Measurements from ENCODE around the gene KRTAP4-16.
"Not testable (repeated sequence)": the region's sequence is repeated elsewhere in the genome, so short reads cannot be mapped to it uniquely, and the experiment has no call there.

Gene KRTAP4-16

DNA sequence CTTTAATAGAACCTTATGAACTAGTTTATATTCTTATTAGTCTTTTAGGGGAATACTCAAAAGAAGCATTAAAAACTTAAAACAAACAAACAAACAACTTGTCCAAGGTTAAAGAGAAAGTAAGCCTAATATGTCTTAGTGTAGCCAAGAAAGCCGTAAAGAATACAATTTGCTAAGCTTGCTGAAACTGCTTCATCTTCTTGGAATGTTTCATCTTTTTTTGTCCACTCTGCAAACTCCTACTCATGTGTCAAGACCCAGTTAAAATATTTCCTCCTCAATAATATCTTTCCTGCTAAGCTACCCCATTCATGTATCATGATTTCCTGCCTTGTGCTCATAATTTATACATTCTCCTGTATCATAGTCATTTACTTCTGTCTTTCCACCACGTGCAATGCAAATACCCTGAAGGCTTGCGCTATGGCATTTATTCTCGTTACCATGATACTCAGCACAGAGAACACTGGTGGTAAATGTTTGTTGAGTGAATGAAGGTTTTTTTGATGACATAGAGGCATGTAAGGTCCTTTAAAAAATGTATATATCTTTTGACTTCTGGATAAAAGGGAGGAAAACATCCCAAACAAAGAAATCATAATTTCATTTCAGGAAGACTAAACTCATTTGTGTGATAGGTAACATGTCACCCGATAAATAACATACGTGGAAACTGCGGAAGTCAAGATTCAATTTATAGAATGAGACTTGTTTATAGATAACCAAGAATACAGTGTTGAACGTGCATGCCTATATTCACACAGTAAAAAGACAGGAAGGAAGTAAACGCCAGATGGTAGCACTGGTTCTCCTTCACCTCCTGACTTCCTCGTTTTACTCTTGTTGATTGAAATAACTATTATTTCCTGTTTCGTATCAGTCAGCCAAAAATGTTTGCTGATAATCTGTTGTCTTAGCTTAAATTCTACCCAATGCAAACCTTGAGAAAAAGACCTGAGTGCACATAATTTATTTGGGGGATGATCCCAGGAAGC is 18.0 kb upstream of the KRTAP4-16 start:
- DNase-seq (ENCODE audit: low spot score) = not testable (repeated sequence)

DNA sequence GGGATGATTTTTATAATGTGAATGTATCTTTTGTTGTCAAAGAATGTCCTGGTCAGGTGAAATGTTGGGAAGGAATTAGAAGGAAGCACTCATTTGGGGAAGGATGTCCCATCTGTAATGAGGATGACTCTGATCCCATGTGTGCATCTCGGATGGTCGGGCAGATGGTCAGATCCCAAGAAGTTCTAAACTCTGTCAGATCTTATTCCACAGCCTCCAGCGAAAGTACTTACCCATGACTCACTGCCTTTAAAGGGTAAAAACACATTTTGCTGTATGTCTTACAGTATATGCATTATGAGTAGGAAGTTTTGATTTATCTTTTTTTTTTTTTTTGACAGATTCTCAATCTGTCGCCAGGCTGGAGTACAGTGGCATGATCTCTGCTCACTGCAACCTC is 16.7 kb upstream of the KRTAP4-16 start:
- no peak for DNase-seq (ENCODE audit: low spot score)

DNA sequence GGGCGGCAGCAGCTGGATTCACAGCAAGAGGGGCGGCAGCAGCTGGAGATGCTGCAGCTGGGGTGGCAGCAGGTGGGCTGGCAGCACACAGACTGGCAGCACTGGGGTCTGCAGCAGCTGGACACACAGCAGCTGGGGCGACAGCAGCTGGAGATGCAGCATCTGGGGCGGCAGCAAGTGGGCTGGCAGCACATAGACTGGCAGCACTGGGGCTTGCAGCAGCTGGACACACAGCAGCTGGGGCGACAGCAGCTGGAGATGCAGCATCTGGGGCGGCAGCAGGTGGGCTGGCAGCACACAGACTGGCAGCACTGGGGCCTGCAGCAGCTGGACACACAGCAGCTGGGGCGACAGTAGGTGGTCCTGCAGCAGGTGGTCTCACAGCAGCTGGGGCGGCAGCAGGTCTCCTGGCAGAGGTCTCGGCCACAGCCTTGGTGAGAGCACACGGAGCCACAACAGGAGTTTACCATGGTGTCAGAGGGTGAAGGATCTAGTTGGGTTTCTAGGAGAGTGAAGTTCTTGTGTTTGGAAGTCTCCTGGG is 15.9 kb upstream of the KRTAP4-16 start, which contains the start of gene KRTAP4-11:
Gene KRTAP4-11 (minus strand): TSS at position 528 of the 541 bp plus-strand sequence. CDS start 58 bp downstream, at position 470.
- DNase-seq (ENCODE audit: low spot score) = not testable (repeated sequence)

DNA sequence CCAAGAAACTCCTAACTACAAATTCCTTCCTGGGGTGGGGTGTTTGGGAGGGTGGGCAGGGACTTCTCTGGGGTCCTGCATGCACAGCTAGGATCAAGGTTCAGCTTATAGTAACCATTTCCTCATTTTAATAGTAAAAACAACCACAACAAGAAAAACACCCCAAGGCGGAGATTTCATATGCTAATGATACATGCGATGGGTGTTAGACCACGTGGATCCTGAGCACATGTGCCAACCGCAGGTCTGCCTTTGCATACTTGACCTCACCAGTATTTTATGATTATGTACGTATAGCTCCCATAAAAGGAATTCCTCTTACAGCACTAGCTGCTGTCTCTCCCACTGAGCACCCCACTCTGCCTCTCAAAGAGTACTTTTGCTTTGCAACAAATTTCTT is 14.3 kb upstream of the KRTAP4-16 start:
- no peak for DNase-seq (ENCODE audit: low spot score)

DNA sequence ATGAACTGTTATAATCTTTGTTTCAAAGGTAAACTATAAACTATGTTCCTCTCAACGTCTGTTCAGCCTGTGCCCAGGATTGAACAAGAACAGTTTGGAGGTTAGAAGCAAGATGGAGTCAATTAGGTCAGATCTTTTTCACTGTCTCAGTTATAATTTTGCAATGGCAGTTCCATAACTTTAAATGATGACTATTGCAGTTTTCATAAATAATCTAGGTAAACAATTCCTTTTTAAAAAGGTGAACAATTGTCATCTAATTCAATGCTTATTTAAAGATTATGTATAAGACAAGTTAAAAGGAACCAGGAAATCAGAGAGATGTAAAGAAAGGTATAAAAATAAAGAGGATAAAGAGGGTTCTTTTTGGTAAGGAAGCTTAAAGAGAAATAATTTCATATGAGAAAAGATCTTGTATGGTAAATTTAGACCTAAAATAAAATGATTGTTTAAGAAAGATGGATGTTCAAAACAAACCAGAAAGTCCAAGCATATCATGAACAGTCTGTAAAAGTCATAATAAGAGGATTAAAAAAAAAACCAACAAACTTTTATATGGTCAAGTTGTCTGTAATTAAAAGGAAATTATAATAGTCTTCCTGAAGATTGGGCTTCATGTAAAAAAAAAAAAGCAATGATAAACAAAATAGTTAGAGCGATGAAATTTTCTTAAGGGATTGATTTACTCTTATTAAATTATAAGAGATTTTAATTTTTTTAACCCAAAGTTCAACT is 9.3 kb upstream of the KRTAP4-16 start:
- no peak for DNase-seq (ENCODE audit: low spot score)

DNA sequence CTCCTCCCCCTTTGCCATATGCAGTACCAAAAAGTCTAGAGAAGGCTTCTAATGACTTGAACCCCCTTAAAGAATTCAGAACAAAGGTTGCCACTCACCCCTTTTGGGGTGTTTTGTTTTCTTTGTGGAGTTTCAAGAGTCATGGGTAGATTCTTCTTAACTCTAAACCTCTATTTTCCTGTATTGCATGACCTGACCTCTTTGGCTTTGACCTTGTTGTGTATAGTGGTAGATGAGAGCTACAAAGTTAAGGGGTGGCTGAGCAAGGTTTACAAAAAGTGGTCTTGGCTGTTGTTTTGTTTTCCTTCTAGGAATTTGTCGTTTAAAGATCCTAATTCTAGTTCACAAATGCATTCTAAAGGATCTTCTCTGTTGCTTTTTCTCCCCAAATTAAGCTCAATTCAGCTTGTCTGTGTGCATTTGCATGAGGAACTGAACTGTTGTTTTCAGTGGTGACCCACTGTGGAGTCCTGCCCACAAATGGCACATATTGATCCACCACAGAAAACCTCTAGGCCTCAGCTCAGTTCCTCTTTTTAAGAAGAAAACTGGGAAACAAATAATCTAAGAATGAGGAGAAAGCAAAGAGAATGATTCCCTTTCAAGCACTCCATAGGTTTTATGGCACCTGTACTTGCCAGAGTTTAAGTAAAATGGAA is 6.8 kb upstream of the KRTAP4-16 start:
- DNase-seq (ENCODE audit: low spot score) = not testable (repeated sequence)

DNA sequence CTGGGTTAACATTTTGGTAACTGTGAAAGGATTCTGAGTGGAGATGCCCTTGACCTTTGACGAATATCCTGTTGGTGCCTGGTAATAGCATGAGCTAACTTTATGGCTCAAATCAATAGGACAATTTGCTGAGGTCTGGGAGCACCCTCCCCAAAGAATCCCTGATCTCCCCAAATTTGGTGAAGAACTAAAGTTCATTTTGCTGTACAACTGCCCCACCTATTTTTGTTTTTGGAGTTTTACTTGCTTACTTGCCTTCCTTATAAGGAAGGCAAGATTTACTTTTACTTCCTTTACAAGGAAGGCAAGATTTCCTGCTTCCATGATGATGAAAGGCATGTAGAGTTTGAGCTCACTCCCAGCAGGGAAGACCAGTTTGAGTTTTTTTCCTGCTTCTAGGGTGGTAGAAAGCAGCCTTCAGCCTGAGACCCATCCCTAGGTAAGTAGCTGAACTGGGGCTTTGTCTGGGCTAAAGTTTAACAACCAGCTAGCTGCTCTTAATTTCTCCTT is 6.0 kb upstream of the KRTAP4-16 start:
- DNase-seq (ENCODE audit: low spot score) = no peak

DNA sequence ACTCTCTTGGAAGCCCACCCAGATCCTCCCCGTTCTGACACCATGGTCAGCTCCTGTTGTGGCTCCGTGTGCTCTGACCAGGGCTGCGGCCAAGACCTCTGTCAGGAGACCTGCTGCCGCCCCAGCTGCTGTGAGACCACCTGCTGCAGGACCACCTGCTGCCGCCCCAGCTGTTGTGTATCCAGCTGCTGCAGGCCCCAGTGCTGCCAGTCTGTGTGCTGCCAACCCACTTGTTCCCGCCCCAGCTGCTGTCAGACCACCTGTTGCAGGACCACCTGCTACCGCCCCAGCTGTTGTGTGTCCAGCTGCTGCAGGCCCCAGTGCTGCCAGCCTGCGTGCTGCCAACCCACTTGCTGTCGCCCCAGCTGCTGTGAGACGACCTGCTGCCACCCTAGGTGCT is 3.3 kb upstream of the KRTAP4-16 start, which contains the start of gene KRTAP4-9:
Gene KRTAP4-9 (plus strand): TSS at position 43 of the 400 bp plus-strand sequence. CDS start 0 bp downstream, at position 43.
- DNase-seq (ENCODE audit: low spot score) = not testable (repeated sequence)

DNA sequence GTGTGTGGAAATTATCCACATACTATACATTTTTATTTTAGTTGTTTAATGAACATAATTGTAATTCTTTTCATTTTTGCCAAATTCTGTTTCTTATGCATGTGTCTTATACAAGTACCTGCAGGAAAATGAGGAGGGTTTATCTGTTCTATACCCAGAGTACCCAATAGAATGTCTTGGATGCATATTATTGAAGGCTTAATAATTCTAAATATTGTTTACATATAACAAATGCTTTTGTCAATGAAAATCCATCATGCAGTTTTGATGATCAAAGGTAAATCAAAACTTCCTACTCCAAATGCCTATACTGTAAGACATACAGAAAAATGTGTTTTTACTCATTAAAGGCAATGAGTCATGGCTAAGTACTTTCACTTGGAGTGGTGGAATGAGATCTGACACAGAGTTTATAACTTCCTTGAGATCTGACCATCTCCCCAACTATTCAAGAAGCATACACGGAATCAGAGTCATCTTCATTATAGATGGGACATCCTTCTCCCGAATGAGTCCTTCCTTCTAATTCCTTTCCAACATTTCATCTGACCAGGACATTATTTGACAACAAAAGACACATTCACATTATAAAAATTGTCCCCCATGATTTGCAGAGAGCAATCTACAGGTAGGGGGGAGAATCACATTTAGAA is 2.5 kb upstream of the KRTAP4-16 start:
- DNase-seq (ENCODE audit: low spot score) = not testable (repeated sequence)

DNA sequence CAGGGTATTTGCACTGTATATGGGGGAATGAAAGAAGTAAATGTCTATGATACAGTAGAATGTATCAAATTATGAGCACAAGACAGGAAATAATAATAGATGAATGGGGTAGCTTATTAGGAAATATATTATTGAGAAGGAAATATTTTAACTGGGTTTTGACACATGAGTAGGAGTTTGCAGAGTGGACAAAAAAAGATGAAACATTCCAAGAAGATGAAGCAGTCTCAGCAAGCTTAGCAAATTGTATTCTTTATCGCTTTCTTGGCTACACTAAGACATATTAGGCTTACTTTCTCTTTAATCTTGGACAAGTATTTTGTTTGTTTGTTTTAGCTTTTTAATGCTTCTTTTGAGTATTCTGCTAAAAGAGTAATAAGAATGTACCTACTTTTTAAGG is 1.9 kb upstream of the KRTAP4-16 start:
- no peak for DNase-seq (ENCODE audit: low spot score)

DNA sequence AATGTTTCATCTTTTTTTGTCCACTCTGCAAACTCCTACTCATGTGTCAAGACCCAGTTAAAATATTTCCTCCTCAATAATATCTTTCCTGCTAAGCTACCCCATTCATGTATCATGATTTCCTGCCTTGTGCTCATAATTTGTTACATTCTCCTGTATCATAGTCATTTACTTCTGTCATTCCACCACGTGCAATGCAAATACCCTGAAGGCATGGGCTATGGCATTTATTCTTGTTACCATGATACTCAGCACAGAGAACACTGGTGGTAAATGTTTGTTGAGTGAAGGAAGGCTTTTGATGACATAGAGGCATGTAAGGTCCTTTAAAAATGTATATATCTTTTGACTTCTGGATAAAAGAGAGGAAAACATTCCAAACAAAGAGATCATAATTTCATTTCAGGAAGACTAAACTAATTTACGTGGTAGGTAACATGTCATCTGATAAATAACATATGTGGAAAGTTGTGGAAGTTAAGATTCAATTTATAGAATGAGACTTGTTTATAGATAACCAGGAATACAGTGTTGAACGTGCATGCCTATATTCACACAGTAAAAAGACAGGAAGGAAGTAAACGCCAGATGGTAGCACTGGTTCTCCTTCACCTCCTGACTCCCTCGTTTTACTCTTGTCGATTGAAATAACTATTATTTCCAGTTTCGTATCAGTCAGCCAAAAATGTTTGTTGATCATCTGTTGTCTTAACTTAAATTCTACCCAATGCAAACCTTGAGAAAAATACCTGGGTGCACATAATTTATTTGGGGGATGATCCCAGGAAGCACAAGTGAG is 2.1 kb downstream of the KRTAP4-16 start:
- DNase-seq (ENCODE audit: low spot score) = not testable (repeated sequence)

DNA sequence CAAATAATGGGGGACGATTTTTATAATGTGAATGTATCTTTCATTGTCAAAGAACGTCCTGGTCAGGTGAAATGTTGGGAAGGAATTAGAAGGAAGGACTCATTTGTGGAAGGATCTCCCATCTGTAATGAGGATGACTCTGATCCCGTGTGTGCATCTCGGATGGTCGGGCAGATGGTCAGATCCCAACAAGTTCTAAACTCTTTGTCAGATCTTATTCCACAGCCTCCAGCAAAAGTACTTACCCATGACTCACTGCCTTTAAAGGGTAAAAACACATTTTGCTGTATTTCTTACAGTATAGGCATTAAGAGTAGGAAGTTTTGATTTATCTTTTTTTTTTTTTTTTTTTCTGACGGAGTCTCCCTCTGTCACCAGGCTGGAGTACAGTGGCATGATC is 3.5 kb downstream of the KRTAP4-16 start:
- DNase-seq (ENCODE audit: low spot score) = no peak

DNA sequence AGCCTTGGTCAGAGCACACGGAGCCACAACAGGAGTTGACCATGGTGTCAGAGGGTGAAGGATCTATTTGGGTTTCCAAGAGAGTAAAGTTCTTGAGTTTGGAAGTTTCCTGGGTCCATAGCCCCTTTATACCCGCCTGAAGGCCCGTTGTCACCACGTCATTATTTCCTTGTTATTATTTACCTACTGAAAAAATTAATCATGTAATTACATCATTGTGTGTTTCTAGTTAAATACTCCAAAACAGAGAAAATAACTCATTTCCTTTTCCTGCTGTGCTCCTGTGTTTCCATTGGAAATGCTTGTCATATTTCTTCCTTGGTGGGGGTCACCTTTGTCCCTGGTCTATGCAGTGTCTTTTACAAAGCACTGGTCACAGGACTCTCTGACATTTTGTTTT is 4.0 kb downstream of the KRTAP4-16 start, which contains the start of gene KRTAP4-8:
Gene KRTAP4-8 (minus strand): TSS at position 101 of the 400 bp plus-strand sequence. CDS start 58 bp downstream, at position 43.
- no peak for DNase-seq (ENCODE audit: low spot score)

DNA sequence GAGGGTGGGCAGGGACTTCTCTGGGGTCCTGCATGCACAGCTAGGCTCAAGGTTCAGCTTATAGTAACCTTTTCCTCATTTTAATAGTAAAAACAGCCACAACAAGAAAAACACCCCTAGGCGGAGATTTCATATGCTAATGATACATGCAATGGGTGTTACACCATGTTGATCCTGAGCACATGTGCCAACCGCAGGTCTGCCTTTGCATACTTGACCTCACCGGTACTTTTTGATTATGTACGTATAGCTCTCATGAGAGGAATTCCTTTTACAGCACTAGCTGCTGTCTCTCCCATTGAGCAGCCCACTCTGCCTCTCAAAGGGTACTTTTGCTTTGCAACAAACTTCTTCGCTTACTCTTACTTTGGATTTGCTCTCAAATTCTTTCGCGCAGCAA is 6.0 kb downstream of the KRTAP4-16 start:
- DNase-seq (ENCODE audit: low spot score) = no peak

DNA sequence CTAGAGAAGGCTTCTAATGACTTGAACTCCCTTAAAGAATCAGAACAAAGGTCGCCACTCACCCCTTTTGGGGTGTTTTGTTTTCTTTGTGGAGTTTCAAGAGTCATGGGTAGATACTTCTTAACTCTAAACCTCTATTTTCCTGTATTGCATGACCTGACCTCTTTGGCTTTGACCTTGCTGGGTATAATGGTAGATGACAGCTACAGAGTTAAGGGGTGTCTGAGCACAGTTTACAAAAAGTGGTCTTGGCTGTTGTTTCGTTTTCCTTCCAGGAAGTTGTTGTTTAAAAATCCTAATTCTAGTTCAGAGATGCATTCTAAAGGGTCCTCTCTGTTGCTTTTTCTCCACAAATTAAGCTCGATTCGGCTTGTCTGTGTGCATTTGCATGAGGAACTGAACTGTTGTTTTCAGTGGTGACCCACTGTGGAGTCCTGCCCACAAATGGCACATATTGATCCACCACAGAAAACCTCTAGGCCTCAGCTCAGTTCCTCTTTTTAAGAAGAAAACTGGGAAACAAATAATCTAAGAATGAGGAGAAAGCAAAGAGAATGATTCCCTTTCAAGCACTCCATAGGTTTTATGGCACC is 13.2 kb downstream of the KRTAP4-16 start:
- DNase-seq (ENCODE audit: low spot score) = not testable (repeated sequence)

DNA sequence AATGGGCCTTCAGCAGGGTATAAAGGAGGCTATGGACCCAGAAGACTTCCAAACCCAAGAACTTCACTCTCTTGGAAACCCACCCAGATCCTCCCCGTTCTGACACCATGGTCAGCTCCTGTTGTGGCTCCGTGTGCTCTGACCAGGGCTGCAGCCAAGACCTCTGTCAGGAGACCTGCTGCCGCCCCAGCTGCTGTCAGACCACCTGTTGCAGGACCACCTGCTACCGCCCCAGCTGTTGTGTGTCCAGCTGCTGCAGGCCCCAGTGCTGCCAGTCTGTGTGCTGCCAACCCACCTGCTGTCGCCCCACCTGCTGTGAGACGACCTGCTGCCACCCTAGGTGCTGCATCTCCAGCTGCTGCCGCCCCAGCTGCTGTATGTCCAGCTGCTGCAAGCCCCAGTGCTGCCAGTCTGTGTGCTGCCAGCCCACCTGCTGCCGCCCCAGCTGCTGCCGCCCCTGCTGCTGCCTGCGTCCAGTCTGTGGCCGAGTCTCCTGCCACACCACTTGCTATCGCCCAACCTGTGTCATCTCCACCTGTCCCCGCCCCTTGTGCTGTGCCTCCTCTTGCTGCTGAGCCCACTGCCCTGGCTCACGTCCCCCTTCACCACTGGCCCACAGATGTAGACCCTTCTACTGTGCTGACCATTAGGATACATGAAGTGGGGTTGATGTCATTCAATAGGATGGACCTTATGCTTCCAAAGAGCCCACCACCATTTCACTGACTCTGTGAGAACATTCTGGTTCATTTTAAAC is 17.7 kb downstream of the KRTAP4-16 start, which contains the start of gene KRTAP4-7:
Gene KRTAP4-7 (plus strand): TSS at position 51 of the 757 bp plus-strand sequence. CDS start 57 bp downstream, at position 108.
- DNase-seq (ENCODE audit: low spot score) = not testable (repeated sequence)

DNA sequence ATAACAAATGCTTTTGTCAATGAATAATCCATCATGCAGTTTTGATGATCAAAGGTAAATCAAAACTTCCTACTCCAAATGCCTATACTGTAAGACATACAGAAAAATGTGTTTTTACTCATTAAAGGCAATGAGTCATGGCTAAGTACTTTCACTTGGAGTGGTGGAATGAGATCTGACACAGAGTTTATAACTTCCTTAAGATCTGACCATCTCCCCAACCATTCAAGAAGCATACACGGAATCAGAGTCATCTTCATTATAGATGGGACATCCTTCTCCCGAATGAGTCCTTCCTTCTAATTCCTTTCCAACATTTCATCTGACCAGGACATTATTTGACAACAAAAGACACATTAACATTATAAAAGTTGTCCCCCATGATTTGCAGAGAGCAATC is 18.6 kb downstream of the KRTAP4-16 start:
- not testable (repeated sequence) for DNase-seq (ENCODE audit: low spot score)

DNA sequence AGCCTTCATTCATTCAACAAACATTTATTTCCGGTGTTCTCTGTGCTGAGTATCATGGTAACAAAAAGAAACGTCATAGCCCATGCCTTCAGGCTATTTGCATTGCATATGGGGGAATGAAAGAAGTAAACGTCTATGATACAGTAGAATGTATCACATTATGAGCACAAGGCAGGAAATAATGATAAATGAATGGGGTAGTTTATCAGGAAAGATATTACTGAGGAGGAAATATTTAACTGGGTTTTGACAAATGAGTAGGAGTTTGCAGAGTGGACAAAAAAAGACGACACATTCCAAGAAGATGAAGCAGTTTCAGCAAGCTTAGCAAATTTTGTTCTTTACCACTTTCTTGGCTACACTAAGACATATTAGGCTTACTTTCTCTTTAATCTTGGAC is 19.4 kb downstream of the KRTAP4-16 start:
- DNase-seq (ENCODE audit: low spot score) = peak; percentile 91

DNA sequence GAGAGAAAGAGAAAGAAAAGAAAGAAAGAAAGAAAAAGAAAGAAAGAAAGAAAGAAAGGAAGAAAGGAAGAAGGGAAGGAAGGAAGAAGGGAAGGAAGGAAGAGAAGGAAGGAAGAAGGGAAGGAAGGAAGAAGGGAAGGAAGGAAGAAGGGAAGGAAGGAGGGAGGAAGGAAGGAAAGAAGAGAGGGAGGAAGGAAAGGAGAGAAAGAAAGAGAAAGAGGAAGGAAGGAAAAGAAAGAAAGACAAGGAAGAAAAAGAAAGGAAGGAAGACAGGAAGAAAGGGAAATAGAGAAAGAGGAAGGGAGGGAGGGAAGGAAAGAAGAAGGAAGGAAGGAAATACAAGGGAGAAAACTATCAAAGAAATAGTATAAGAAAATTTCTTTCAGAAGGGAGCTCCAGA is 25.2 kb downstream of the KRTAP4-16 start:
- no peak for DNase-seq (ENCODE audit: low spot score)
